HG02798 (cell line): ENCODE results near the gene DYNLT3.

Experiments used
- ATAC-seq: cut with Tn5 transposase; IDR thresholded peaks from one replicate; pipeline ENCODE4 v1.9.1; 2021; ENCODE audit warnings: mild to moderate bottlenecking; ENCODE audit not compliant: unreplicated experiment, poor library complexity

Gene DYNLT3, protein sequence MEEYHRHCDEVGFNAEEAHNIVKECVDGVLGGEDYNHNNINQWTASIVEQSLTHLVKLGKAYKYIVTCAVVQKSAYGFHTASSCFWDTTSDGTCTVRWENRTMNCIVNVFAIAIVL

DNA sequence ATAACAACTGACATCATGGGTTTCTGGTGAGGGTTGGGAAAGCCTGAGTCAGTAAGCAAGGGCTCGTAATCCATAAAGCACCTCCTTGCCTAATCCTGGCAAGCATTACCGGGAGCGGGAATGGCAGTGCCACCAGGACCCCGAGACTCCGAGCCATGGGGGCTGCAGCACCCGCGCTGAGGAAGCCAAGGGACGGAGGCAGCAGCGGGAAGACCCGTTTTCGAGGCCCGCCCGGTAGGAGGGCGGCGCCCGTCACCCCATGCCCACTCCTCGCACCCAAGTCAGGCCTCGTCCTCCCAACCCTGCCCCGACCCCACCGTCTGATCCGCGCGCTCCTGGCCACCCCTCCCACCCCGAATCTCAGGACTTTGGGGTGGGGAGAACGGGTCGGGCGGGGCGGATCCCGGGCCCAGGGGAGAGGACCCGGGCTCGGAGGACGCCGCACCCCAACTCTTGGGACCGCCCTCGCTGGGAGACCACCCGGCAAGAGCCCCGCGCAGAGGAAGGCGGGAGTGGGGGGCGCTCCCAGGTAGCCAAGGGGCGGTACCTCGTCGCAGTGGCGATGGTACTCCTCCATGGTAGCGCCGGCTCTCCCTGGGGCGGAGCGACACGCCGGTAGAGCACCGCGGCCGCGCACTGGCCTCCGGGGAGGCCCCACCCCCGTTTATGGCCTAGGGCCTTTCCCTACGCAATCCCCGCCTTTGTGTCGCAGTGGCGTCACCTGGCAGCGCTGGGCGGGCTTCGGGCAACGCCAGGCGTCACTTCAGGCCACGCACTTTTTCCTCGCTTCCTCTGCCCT lies at the start of gene DYNLT3:
Gene DYNLT3, minus strand, starts transcription at position 638 of the 799 bp plus-strand sequence. Its CDS starts 61 bp downstream, at position 577.
- ATAC-seq: peak; percentile 100

DNA sequence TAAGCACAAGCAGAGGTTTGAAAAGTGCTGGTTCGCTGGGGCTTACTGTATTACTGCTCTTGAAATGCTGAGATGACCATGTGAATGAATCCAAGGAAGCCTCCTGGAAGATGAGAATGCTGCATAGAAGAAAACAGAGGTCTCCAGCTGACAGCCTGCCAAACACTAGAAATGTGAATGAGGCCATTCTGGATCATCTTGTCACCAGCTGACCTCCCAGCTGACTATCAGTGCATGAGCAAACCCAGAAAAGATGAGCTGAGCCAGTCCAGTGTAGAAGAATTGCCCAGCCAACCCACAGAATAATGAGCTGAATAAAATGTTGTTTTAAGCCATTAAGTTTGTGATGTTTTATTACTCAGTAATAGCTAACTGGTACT lies 49.1 kb upstream of the DYNLT3 start:
- no peak for ATAC-seq

DNA sequence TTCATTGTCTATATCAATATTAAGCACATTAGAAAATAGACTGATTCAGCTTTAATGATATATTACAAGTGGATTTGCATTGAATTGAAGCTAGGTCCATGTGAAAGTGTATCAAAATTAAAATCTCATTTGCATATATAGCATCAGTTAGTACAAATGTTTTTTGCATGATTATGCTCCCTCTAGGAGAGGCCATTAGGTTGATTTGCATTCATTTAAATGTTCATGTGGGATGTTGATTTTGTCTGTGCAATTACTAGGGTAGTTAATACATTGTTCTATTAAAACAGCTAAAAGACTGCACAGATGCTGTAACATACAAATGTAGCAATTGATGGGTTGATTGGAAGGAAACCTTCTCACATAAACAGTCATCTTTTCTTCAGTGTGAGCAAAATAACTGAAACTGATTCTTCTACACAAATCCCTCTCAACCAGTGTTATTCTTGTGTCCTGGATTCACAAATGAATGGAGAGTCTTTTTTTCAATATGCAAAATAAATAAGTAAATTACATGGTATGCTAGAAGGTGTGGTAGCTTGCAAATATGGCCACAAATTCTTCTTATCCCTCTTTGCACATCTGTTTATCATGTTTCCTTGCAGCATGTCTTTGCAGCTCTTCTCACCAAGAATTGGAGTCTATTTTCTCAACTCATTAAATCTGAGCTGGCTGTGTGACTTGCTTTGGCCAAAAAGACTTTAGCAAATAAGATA lies 48.6 kb upstream of the DYNLT3 start:
- ATAC-seq: no peak

DNA sequence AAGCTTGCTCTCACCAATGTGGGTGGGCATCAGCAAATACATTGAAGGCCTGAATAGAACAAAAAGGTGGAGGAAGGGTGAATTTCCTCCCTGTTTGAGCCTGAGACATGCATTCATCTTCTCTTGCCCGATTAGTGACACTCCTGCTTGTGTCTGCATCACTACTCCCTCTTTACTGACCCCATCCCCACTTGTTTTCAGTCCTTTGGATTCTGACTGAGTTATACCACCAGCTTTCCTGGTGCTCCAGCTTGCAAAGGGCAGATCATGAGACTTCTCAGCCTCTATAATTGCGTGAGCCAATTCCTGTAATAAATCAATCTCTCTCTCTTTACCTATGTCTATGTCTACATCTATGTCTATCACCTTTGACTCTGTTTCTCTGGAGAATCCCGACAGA lies 47.4 kb upstream of the DYNLT3 start:
- no peak for ATAC-seq

DNA sequence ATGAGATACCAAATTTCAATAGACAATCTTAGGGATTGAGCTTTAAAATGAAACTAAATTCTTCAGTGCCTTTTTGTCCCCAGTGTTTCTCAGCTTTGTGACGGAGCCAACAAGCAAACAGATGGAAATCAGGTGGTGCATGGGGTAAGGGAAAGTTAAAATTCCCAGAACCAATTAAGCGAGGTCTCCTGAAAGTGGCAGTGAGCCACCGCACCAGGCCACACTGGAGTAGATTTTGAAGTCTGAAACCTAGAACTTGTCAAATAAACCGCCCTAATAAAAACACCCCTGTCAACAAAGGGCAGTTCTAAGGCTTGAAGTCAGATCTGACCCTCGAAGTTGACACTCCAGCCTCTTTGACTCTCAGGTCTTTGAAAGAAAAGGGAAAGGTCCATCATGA lies 40.6 kb upstream of the DYNLT3 start:
- no peak for ATAC-seq

DNA sequence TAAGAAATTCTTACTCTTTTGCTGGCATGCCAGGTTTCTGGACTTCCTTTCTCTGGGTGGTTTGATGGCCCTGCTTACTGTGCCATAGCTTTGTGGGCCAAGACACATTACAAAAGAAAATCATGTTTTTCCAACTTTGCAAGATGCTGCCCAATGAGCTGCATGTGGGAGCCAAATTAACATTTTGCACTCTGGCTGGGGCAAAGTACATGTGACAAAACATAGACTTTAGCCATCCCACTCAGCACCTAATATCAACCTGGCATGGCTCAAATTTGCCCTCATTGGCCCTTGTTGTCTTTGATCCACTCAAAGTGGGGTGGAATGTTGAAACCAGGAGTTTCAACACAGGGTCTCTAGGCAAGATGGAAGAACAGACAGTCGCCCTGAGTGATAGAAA lies 40.0 kb upstream of the DYNLT3 start:
- no peak for ATAC-seq

DNA sequence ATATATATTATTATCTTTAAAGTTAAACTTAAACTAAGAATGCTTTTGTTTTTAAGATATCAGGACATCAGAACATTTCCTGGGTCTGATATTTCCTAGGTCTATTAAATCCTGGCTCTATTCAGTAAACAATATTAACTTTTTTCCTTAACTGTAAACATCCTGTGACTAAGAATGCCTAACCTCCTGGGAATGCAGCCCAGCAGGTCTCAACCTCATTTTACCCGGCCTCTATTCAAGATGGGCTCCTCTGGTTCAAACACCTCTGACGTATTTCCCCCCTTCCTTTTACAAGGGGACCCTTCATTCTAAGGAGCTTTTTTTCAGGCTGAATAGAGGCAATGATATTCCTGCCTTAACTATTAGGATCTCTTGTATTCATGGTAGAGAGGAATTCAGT lies 35.8 kb upstream of the DYNLT3 start:
- ATAC-seq: no peak

DNA sequence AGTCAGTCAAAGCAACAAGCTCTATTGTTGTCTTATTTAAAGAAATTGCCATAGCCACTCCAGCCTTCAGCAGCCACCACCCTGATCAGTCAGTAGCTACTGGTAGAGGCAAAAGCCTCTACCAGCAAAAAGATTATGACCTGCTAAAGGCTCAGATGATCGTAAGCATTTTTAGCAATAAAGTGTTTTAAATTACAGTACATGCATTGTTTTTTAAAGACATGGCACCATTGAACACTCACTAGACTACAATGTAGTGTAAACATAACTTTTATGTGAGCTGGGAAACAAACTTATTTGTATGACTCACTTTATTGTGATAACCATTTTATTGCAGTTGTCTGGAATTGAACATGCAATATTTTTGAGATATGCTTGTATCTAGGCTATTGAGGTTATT lies 32.3 kb upstream of the DYNLT3 start:
- ATAC-seq: no peak

DNA sequence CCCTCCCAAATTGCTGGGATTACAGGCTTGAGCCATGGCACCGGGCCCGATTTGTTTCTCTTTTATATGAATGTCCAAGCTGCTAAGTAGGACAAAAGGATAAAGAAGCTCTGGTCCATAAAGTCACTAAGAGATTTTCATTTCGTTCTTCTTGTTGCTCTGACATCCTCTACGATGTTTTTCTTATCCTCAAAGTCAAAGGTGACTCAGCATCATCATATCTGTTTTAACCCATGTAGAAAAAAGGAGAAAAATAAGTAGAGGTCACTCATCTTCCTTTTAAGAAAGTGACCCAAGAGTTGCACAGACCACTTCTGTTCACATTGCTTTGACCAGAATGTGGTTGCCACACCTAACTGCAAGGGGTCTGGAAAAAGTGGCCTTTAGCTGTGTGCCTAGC lies 29.3 kb upstream of the DYNLT3 start:
- no peak for ATAC-seq

DNA sequence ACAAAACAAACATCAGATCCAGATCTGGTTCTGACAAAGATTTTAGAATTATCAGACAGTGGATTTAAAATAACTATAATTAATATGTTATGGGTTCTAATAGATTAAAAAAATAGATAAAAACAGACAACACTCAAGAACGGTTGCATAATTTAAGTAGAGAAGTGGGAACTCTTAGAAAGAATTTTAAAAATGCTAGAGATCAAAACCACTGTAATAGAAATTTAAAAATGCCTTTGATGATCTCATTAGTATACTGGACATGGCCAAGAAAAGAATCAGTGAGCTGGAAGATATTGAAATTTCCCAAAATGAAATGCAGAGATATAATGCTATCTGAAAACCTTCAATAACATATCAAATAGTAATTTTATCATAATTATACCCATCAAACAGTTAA lies 28.3 kb upstream of the DYNLT3 start:
- ATAC-seq: no peak

DNA sequence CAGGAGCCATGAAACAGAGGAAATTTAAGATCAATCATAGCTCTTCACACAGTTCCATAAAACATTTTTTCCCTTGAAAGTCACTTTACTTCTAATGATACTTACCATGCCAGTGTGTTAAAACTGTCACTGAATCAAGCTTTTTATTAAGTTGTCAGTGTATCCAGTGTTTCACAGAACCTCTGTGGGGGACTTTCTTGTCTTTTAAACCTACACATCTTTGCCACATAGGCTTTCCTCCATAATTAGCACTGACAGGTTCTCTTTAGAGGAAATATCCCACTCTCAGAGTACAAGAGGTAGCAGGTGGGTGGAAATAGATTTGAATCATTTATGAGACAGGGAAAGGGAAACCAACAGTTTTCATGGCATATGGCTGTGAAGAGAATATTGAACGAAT lies 25.8 kb upstream of the DYNLT3 start:
- no peak for ATAC-seq

DNA sequence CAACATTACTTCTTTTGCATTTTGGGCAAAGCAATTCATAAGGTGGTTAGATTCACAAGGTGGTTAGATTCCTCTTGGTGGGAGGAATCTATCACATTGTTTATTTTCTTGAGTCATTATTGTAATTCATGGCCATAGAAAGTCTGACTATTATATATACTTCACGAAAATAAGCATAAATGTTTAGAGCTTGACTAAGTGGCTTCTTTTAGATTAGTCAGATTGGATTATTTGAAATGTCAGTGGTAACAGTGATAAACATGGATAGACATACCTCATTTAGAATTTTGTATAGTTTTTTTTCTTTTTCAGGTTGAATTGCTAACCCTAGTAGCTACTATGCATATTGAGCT lies 24.9 kb upstream of the DYNLT3 start:
- ATAC-seq: no peak

DNA sequence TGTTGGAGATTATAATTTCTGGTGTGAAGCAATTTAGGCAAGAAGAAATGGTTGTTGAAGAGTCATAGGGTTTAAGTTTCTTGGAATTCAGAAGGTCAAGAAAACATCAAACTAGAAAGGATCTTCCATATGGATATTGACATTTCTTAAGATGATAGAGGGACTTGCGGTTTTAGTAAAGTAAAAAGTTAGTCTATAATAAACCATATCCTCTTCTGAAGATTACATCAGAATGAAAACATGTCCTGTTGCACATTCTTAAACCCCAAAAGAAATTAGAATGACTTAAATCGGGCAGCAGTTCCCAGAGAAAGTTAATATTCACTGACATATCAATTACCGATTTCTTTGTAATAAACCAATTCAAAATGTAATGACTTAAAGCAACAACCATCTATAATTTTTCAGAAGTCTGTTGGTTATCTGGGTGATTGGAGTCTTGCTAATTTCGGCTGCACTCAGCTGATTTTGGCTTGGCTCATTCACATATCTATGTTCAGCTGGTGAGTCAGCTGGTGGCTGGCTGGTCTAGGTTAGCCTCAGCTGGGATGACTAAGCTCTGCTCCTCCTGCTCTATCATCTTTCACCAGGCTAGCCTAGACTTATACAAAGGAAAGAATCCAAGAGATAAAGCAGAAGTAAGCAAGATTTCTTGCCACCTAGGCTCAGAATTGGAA lies 24.4 kb upstream of the DYNLT3 start:
- no peak for ATAC-seq

DNA sequence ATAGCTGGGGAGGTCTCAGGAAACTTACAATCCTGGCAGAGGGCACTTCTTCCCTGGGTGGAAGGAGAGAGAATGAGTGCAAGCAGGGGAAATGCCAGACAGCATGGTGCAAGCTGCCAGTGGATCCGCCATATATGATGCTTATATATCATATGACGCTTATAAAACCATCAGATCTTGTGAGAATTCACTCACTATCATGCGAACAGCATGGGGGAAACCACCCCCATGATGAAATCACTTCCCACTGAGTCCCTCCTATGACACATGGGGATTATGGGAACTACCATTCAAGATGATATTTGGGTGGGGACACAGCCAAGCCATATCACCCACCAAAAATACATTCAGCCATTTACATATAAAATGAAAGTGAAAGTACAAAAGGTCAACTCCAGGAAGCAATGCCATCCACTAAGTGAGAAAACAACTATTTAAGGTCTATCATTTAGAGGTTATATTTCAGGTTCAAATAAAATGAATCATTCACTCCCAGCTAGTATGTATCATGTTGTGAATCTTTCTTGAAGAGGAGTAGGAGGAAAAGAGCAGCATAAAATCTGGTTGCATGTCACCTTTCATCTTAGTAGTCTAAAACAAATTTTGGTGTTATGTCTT lies 20.3 kb upstream of the DYNLT3 start:
- no peak for ATAC-seq

DNA sequence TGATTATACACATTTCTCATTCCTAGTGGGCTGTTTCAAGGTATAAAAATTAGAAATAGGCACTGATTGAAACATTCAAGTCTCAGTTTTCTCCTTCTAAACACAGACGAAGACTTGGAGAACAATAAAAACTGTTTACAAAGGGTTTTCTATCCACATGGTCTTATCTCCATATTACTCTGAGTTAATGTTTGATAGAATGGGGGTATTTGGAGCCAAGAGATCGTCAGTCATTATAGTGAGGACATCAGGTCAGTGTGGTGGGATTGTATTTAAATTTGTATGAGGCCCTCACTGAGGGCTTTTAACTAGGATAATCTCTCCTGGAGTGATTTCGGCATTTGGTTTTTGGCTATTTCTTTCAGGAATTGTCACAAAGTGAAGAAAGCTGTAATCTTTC lies 16.4 kb upstream of the DYNLT3 start:
- ATAC-seq: no peak

DNA sequence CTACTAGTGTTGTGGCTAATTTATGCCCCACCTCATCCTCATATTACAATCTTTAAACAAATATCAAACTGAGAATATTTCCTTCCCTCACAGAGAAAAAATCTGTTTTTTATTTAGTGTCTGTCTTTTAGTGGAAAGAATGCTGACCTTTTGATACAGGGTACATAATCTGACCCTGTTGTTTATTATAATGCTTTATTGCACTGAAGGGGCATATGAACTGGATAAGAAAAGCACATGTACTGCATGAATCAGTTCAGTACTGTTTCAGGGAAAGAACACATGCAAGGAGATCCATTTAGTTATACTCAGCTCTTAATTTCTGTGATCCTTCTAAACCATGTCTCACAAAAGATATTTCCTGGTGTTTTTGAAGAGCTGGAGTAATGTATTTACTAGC lies 15.5 kb upstream of the DYNLT3 start:
- no peak for ATAC-seq

DNA sequence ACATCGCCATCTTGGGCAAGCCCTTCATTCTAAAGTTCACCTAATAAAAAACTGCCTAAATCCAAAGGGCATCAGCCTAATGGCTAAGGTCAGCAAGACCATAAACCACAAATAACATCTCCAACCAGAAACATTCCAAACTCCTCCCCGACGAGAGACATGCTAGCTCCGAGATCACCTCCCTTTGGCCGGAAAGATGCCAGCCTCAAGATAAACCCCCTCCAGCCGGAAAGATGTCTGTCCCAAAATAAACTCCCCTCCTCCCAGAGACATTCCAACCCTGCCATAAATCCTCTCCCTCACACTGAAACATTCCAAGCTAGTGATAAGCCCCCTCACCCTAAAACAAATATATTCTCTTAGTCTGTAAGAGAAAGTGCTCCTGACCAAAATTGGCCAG lies 13.3 kb upstream of the DYNLT3 start:
- no peak for ATAC-seq

DNA sequence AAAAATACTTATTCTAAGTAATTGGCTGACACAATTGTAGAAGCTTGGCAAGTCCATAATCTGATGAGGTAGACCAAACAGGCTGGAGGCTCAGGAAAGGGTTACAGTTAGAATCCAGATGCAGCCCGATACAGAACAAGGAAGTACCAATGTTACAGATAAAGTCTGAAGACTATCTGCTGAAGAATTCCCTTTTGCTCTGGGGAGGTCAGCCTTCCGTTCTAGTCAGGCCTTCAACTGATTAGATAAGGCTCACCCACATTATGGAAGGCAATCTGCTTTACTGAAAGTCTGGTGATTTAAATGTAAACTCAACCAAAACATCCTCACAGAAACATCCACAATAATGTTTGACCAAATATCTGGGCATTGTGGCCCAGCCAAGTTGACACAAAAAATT lies 7.4 kb upstream of the DYNLT3 start:
- no peak for ATAC-seq

DNA sequence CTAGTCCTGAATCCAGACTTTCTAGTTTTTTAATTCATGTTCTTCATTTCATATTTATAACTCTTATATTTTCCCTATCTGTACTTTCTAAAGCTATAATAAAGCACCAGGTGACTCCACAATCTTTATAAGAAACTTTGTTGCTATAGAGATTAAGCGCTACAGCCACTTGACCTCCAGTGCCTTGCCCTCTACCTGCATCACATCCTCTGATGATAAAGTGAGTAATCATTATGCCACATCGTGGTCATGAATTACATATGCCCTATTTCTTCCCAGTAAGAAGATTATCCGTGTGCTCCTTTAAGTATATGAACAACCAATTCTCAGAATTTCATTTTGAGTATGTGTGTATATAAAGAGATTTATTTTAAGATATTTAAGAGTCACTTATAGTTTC lies 6.8 kb upstream of the DYNLT3 start:
- ATAC-seq: no peak

DNA sequence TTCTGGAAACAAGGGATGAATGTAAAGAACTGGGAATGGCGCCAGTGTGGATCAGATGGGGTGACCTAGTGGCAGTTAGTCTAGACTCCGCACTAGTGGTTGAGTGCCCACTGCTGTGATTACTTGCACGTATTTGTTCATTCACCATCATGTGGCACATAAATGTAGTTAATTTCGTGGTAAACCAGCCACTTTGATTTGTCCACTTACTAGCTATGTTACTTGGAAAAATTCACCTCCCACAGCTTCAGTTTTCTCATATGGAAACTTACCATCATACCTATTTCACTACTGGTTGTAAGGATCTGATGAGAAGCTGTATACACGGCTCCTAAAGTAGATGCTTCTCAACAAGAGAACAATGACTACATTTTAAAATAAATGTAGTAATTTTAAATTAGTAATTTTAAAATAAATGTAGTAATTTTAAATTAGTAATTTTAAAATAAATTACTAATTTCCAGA lies 394 bp upstream of the DYNLT3 start:
- ATAC-seq: no peak

DNA sequence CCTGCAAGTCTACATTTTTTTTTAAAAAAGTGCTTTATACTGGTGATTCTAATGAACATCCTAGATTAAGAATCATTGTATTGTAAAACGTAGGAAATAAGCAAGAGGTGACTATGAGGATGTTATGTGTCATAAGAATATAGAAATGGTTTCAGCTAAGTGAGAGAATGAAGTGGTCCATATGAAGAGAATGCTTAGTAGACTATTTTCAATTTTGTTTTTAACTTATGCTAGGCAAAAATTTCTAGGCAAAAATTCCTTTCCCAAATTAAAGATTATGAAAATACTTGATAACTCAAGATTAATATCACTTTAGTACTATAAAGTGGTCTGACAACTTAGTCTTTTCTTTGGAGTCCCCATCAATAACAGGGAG lies 825 bp downstream of the DYNLT3 start:
- no peak for ATAC-seq
